GM19351 (cell line): Measurements from ENCODE around the gene PSORS1C1.

Experiments
- ATAC-seq: cut with Tn5 transposase; IDR thresholded peaks from one replicate; pipeline ENCODE4 v1.9.1; 2021; ENCODE audit warnings: mild to moderate bottlenecking, moderate library complexity; ENCODE audit not compliant: unreplicated experiment

PSORS1C1 gene

DNA sequence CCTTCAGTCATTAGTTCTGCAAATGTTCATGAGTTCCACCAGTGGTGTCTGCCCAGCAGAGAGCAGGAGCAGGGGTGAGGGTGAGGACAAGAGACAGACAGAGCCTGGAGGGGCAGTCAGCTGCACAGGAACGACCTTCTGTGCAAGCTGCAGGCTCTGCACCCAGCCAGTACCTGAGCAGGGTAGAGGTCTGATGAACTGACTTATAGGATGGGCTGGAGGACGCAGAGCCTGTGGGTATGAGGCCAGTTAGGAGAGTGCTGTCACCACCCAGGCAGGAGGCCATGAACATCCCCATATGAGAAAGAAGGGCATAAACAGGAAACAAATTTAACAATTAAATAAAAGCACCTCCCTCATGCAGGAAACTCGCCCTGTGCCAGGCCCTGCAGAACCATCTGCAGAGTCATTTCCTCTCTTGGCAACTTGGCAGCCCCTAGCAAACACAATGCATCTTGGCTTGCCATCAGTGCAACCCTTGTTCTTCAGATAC, 20.2 kb upstream of the PSORS1C1 start:
- no peak for ATAC-seq

DNA sequence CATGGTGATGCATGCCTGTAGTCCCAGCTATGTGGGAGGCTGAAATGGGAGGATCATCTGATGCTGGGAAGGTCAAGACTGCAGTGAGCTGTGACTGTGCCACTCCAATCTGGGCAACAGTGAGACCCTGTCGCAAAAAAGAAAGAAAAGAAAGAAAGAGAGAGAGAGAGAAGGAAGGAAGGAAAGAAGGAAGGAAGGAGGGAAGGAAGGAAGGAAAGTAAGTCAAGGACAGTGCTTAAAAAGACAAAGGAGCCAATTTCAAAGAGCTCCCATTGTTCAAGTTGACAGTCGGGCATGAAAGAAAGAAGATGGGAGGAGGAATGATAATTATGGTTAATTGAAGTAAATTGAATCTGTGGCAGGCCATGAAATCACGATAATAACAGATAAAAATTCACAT, 18.4 kb upstream of the PSORS1C1 start:
- ATAC-seq: no peak

DNA sequence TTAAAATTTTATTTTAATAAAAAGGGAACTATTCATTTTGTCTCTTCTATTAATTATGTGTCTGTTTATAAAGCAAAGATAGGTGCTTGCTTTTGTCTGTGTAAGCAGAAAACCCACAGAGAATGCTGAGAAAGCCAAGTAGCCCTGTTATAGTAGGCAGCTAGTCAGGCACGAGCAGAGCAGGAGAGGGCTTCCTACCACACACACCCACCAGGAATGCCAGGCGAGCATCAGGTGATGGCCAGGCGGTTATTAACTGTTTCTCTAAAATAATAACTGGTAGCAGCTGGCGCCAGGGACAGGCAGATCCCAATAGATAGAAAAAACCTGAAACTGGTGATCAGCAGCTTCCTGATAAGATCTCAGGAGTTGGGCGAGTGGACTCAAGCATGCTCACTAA, 17.9 kb upstream of the PSORS1C1 start:
- ATAC-seq: no peak

DNA sequence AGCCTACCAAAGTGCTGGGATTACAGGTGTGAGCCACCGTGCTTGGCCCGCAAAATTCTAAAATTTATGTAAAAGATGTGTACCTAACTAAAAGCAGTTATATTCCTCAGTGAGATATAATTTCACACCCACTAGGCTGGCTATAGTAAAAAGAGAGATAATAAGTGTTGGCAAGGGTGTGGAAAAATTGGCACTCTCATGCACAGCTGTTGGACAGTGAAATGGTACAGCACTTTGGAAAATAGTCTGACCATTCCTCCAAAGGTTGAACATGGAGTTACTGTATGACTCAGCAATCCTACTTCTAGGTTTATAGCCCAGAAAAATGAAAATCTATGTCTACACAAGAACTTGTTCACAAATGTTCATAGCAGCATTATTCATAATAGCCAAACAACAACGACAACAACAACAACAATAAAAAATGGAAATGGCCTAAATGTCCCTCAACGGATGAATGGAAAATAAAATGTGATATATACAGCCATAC, 16.1 kb upstream of the PSORS1C1 start:
- no peak for ATAC-seq

DNA sequence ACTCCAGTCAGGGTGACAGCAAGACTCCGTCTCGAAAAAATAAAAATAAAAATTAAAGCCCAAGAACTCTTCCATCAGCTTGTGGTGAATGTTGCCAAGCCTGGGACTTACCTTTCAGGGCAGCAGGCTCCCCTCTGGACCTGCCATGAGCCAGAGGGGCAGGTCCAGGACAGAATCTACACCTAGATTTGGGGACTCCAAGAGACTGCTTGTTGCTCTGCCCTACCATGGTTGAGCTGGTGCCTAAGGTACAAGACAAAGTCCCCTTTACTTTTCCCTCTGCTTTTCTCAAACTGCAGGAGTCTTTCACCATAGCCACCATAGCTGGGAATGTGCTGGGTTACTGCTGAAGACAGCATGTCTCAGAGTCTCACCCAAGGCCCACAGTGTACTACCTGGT, 11.5 kb upstream of the PSORS1C1 start:
- ATAC-seq: no peak

DNA sequence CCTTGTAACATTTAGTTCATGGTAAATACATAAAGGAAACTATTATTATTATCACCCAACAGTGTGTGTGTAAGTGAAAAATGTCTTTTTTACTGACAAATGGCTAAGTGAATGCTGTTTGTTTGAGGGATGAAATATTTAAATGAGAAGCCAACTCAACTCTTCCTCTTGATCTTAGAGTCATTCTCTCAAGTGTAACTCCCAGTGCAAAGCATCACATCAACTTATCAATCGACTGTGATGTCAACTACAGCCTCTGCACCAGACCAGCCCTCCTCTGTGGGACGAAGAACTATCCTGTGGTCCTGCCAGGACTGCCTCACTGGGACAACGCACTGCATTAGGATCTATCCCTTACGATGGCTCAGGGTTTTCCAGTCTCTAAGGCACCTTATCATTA, 7.5 kb upstream of the PSORS1C1 start:
- ATAC-seq: no peak

DNA sequence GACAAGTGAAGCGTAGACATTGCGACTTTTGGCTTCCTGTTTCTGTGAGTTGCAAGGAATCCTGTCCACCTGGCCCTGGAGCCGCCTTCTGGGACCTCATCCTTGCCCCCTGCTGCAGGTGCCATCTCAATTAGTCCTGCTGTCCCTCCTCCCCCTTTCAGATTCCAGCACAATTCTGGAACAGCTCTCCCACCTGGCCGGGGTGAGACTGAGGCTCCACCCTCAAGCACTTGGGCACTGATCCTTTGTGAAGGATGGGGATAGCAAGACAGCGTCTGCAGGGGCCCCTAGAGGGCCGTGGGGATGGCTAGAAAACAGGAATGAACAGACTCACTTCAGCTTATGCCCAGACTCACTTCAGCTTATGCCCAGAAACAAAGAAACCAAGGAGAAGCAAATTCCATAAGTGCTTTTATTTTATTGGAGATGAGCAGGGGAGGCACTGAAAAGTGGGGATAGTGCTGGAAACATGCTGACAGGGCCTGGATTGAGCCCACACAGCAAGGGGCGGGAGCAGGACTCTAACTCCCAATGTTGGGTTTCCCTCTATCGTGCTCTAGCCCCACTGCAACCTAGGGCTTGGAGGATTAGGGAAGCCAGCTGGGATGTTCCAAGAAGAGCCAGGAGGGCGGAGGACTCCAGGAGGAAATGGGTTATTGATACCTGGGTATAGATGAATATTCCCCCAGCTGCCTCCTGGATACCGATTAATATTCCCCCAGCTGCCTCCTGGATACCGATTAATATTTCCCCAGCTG, 3.6 kb upstream of the PSORS1C1 start:
- ATAC-seq: no peak

DNA sequence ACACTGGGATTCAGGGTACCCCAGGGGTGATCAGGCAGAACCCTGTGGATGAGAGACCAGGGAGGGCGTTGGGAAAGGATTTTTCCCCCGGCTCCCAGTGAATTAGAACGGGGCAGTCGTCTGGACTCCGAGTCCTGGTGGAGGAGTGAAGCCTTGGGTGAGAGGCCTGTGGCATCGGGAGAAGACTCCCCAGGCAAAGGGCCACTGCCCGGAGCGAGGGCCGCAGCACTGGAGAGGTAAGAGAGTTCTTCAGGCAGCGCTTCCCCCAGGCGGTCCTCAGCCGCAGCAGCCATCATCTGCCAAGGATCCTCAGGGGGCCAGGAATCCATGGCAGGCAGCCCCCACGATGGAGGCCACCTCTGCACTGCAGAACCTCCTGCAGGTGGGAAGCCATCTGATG, 2.9 kb upstream of the PSORS1C1 start:
- ATAC-seq: no peak

DNA sequence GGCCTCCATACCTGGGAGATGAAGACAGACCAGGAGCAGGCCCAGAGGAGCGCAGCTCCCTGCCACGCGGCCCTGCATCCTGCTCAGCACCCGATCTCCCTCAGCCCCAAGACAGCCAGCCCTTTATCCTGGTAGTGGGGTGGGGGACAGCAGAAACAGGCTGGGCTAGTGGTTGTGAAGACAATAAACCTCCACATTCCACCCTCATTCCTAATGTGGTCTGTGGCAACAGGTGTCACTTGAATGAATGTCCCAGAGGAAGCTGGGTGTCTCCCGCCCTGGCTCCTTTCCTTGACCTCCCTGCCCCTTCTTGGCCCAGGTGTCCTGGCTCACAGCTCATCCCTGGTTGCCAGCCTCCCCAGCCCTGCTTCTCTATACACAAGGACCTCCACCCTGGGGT, 2.1 kb upstream of the PSORS1C1 start, which contains the start of gene C6orf15:
TSS of gene C6orf15 (minus strand) at position 98 of the 400 bp plus-strand sequence. CDS start at position 78, 20 bp downstream.
- no peak for ATAC-seq

DNA sequence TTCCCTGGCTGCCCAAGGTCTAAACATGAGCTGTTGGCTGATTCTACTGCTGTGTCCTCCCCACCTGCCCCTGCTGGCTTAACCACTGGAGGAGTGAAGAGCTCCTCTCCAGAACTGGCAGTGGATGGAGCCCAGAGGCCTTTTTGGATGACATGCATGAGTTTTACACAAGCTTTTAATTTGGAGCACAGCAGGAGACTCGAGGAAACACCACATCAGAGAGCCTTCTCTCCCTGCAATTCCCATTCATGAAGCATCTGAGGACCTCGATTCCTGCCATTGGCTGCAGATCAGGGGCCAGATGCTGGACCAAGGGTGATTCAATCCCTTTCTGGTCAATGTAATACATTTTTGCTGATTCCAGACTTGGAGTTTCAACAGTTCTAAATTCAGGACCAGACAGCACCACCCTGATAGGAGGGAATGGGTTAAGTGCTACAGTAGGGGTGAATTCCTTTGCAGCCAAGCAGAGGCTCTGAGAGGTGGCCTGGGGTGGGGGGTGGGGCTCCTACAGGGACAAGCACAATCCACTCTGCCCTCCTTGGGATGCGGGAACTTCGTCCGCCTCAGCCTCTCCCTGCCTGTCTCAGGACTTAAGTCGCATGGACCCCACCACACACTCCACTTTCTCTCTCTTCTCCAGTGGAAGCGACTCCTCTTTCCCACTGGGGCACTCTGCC, 599 bp upstream of the PSORS1C1 start:
- ATAC-seq: no peak

DNA sequence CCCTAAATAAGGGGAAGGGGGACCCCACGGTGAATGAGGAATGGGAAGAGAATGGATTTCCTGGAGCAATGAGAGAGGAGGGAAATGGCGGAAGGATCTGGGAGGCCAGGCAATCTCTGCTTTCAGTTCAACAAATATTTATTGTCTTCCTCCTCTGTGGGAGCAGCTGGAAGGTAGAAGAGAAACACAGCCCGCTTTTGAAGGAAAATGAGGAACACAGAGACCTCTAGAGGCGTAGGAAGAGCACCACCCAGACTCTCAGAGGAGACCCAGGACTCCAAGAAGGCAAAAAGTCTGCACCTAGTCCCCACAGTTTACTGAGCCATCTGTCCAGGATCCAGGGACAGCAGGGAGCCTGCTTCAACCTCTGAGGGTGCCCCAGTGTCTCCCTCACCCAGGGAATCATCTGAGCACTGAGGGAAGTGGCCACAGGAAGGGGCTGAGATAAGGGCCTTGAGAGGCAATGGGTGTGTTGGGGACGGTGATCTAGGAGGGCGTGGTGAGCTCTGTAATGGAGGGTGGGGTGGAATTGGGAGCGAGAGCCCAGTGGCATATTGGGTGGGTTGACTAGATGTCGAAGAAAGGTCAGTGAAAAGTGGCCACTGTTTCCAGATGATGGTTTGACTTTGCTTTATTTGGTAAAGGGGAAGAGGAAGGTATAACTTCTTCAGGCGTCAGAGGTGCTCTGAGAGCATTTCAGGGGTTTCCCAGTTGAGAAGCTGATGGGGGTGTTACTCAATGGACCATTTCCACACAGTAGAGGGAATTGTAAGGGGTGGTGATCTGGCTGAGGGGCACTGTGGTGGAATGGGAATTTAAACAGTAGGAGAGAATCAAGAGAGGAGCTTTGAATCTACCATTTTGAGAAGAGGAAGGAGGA, 610 bp downstream of the PSORS1C1 start:
- no peak for ATAC-seq

DNA sequence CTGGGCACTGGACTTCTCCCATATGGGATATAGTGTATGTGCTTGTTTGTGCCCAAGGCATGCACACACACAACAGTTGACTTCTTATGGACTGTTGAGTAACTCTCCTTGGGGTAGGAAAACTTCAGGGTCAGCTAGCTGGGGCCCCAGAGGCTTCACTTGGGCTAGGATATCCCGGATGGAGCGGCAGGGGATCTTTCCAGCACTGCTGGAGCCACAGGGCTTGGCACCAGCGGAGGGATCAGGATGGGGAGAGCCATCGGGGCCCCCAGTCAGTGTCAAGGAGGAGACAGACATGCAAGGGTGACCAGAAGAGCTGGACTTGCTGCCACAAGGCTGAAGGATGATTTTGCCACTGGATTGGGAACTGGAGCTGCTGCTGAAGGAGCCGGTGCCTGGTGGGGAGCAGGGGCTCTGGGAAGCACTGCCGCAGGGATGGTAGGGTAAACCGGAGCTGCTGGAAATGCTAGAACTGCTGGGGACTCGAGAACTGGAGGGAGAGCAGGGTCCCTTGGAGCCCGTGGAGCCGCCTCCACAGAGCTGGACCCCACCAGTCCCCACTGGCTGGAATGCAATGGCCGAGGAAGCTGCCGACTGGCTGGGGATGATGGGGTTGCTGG, 1.5 kb downstream of the PSORS1C1 start:
- no peak for ATAC-seq

DNA sequence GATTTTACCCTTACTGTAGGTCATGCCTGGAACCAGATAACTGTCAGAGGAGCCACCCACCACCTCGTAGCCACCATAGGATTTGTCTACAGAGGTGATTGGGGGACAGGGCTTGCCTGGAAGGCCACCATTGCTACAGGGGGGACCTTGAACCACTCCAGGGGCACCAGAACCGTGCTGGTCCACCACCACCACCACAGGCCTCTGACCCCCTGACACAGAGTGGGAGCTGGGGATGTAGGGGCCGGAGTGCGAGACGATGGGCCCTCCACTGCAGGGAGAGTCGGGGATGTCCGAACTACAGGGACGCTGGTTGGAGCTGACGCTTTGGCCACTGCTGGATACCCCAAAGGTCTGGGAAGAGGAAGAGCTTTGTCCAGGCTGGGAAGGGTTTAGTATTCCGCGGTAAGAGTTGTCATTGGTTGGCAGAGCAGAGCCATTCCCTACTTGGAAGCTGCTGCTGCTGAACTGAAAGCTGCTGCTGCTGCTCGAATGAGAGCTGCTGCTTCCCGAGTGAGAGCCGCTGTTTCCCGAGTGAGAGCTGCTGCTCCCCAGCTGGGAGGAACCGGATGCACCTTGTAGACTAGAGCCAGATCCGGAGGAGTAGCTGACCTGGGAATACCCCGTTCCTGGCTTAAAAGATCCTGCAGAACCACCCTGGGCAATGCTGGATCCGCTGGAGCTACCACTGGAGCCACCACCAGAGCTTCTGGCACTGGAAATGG, 2.2 kb downstream of the PSORS1C1 start:
- no peak for ATAC-seq

DNA sequence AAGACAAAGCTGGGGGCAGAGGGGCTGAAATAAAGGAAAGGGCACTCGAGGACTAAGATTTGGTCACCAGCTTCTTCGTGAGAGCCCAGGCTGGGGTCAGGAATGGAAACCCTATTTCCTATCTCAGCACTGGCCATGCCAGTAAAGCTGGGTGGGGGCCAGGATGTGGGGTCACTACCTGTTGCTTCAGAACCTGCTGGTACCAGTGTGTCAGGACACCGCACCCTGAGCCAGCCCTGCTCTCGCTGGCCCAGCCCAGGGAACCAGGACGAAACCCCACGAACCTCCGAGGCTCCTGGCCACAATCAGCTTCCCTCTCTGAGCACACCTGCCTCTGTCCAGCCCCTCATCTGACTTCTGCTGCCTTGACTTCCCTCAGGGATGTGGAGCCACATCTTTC, 3.6 kb downstream of the PSORS1C1 start:
- no peak for ATAC-seq

DNA sequence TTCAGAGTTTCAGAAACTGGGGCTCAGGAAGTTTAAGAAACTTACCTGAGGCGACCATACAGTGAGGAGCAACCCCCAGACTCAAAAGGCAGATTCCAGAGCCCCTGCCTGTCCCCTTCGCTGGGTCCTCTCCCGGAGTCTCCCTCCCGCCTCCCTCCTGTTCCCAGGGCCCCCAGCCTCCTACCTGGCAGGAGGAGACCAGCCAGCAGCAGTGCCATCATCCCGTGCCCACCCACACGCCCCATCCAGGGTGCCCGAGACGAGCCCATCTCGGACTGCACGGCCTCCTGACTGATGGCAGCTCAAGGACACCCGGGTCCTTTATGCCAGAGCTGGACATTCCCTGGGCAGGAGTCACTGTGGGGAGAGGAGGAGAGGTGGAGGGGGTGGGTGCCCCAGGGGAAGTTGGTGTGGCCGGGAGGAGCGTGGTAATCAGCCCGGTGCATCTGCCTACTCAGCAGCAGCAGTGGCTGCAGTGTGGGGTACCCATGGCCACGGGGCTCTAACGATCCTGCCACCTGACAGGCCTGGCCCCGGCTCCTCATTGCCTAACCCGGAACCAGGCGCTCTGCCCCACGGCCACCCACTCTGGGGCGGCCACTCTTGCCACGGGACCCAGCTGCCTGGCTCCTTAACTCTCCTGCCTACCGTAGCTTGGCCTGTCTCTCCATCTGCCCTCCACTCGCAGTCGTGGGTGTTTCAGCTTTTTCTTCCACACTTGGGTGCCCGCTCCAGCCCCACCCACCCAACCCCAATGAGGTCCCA, 5.7 kb downstream of the PSORS1C1 start, which contains the start of gene CDSN:
TSS of gene CDSN (minus strand) at position 296 of the 765 bp plus-strand sequence. CDS start at position 269, 27 bp downstream.
- no peak for ATAC-seq

DNA sequence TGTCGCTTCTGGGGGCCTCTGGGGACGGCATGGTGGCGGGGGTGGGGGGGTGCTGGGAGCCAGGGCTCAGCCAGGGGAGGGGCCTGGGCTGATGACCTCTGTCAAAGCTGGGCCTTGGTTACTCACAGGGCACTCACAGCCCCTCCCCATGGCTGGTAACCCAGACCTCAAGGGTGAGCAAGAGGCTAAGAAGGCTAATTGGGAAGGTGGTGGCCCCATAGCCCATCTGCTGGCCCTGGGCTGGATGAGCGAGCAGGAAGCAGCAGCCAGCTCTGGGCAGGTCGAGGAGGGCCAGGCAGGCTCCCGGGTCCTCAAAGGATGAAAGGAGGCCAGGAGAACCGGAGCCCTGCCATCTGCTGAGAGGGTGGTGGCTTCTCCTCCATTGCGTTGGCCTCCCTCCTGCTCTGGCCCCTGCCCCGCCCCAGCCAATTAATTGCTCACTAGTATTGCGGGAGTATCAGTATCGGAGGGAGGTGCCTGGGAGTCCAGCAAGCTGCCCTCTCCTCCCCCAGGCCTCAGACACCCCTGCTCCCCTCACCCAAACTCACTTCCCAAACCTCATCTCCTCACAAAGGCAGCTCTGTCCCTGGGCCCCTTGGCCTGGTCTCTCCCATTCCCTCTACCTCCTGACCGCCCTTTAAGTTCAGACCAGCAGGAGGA, 6.7 kb downstream of the PSORS1C1 start:
- ATAC-seq: no peak

DNA sequence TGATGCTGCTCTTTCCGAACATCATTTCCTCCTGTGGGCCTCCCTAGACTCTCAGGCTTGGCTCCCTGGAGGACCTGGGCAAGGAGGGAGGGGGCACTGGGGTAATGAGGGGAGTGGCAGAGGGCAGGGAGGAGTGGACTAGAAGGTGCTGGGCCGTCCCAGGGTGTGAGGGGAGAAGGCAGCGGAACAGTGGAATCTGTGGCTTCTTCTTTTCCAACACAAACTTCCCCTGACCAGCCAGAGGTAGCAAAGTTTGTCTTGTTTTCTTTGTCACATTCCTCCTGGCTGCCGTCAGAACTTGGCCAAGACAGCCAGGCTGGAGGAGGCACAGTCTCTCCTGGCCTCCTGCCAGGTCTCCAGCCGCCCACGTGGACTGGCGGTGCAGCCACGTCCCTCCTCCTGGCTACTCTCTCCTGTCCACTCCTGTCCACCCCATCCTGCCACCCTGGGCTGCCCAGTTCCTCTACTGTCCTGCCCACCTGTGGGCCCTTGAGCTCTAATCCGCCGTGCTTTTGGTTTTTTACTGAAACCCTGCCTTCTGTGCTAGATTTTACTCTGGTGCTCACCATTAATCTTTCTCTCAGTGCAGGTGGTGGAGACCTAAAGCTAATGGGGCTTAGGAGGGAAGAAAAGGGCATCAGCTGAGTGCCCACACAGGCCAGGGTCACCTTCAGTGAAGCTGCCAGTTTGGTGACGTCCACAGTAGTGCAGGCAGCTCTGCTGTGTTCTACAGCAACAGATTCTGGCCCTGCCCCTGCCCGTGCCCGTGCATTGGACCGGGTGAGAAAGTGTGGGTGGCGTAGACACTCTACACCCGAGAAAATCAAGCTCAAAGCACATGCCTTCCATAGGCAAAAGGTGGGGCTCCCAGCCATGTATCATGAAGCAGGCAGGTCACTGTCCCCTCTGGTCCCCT, 8.4 kb downstream of the PSORS1C1 start:
- ATAC-seq: no peak

DNA sequence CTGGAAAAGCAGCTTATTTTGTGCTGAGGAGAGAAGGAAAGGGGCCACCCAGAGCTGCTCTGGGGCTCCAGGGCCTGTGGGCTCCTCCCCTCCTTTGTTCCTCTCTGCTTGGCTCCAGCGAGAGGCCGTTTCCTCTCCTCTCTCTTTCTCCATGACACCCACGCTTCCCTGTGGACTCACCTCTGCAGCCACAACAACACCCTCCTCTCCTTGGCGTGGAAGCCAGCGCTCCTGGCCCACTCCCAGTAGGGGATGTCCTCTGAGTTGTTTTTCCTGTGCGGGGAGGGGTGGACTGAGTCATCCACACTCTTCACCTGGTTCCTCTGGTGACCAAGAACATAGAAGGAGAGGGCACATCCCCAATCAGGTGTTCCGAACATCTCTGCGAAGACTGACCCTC, 10.6 kb downstream of the PSORS1C1 start:
- no peak for ATAC-seq
